Measurements from ENCODE around the gene CAMTA2. TPM values are rescaled to one million over a fixed set of nuclear protein-coding genes. Genes with fewer than 3 reads are reported as not detected.

The CAMTA2 gene
- total RNA-seq, 2 donors from 2014 or later: 13.6 to 24.8 TPM

GRCh38 chr17:4965311-4965986 is 22.0 kb downstream of the CAMTA2 start:
- Mint-ChIP-seq H3K4me3 (no peak overlapping the region), H3K36me3 (ENCODE audit: low read depth) (peaks cover 29% of the 10 kb centered on the region), H3K9me3 (peaks cover 12% of the 10 kb centered on the region), H3K27ac (peak overlapping the region; percentile 55), H3K4me1 (peaks cover 21% of the 10 kb centered on the region), H3K27me3 (ENCODE audit: insufficient read depth) (no peaks in the 10 kb centered on the region)
- Histone ChIP-seq H3K4me3 (ENCODE audit: low read length) (no peak overlapping the region), H3K9me3 (ENCODE audit: control insufficient read depth, low read length) (peaks cover 5% of the 10 kb centered on the region), H3K27ac (ENCODE audit: low read depth, low read length) (no peak overlapping the region), H3K4me1 (ENCODE audit: control insufficient read depth, insufficient read depth, low read length) (peaks cover 6% of the 10 kb centered on the region), H3K36me3 (ENCODE audit: control insufficient read depth, insufficient read depth, low read length) (peaks cover 34% of the 10 kb centered on the region), H3K27me3 (ENCODE audit: control insufficient read depth, insufficient read depth, low read length, poor library complexity, severe bottlenecking) (no peaks in the 10 kb centered on the region), H3K9ac (ENCODE audit: extremely low read depth, low read length, poor library complexity, severe bottlenecking) (no peak overlapping the region)
- 95 to 96% methylated on average over 8 to 12 of the region's 15 CpGs for WGBS, 2 experiments (ENCODE audit: insufficient coverage in 1 of 2, insufficient read length in 1 of 2)
- no peak for TF ChIP-seq CTCF (conservative IDR thresholded peaks at IDR 0.05)
- DNase-seq: no peak

GRCh38 chr17:4960279-4960922 is 27.1 kb downstream of the CAMTA2 start:
- H3K4me3 ChIP-seq (ENCODE audit: low read length): no peak overlapping the region
- no peak overlapping the region for H3K9ac ChIP-seq (ENCODE audit: extremely low read depth, low read length, poor library complexity, severe bottlenecking)
- Mint-ChIP-seq H3K9me3 (peaks cover 3% of the 10 kb centered on the region), H3K27me3 (ENCODE audit: insufficient read depth) (no peaks in the 10 kb centered on the region), H3K27ac (no peak overlapping the region), H3K4me3 (no peak overlapping the region), H3K4me1 (peaks cover 11% of the 10 kb centered on the region), H3K36me3 (ENCODE audit: low read depth) (peaks cover 34% of the 10 kb centered on the region)
- 86 to 91% methylated on average over 3 to 9 of the region's 9 CpGs for WGBS, 2 experiments (ENCODE audit: insufficient coverage in 1 of 2, insufficient read length in 1 of 2)
- TF ChIP-seq CTCF (conservative IDR thresholded peaks at IDR 0.05): no peak
- H3K27ac ChIP-seq (ENCODE audit: low read depth, low read length): peak overlapping the region; percentile 29
- H3K4me1 ChIP-seq (ENCODE audit: control insufficient read depth, insufficient read depth, low read length): no peaks in the 10 kb centered on the region
- peaks cover 11% of the 10 kb centered on the region for H3K36me3 ChIP-seq (ENCODE audit: control insufficient read depth, insufficient read depth, low read length)
- H3K27me3 ChIP-seq (ENCODE audit: control insufficient read depth, insufficient read depth, low read length, poor library complexity, severe bottlenecking): no peaks in the 10 kb centered on the region
- H3K9me3 ChIP-seq (ENCODE audit: control insufficient read depth, low read length): peaks cover 4% of the 10 kb centered on the region
- peak; percentile 68 for DNase-seq

DNA sequence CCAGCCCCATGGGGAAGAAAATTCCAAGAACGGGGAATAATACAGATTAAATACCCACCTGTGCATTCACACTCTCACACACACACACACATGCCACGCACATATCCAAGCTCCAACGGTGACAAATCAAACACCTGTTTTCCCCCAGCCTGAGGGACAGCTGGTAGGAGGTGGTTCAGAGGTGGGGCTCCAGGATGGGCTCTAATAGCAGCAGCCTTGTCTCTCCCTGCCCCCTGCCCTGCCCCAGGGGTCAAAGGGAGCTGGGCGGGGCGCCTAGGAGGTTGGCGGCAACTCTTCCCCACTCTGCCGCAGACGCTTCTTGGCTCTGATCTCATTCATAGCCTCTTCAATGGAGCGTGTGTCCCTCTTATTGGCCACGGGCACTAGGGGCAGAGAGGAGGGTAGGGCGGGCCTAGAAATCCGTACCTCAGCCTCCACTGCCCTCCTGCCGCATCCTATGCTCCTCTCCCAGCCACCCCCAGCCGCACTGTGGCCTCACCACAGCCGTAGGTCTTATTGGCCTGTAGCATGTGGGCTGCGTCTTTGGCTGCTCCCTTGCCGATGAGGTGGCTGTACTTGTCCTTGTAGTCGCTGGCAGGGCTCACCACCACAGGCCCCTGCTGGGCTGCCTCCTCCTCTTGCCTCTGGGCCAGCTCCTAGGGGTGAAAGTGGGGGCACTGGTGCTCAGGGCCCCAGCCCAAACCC is 28.1 kb downstream of the CAMTA2 start:
- peak; percentile 63 for DNase-seq
- no peak overlapping the region for H3K4me3 ChIP-seq (ENCODE audit: low read length)
- H3K4me3 Mint-ChIP-seq: no peak overlapping the region
- H3K27ac Mint-ChIP-seq: no peak overlapping the region
- H3K4me1 Mint-ChIP-seq: peaks cover 11% of the 10 kb centered on the region
- H3K36me3 Mint-ChIP-seq (ENCODE audit: low read depth): peaks cover 28% of the 10 kb centered on the region
- WGBS, 2 experiments (ENCODE audit: insufficient coverage in 1 of 2, insufficient read length in 1 of 2): 94 to 95% methylated on average over 12 to 17 of the region's 18 CpGs
- TF ChIP-seq CTCF (conservative IDR thresholded peaks at IDR 0.05): no peak
- no peak overlapping the region for H3K9ac ChIP-seq (ENCODE audit: extremely low read depth, low read length, poor library complexity, severe bottlenecking)
- H3K36me3 ChIP-seq (ENCODE audit: control insufficient read depth, insufficient read depth, low read length): peaks cover 7% of the 10 kb centered on the region
- H3K9me3 ChIP-seq (ENCODE audit: control insufficient read depth, low read length): no peaks in the 10 kb centered on the region
- H3K27me3 Mint-ChIP-seq (ENCODE audit: insufficient read depth): no peaks in the 10 kb centered on the region
- H3K9me3 Mint-ChIP-seq: no peaks in the 10 kb centered on the region
- no peak overlapping the region for H3K27ac ChIP-seq (ENCODE audit: low read depth, low read length)
- no peaks in the 10 kb centered on the region for H3K4me1 ChIP-seq (ENCODE audit: control insufficient read depth, insufficient read depth, low read length)
- H3K27me3 ChIP-seq (ENCODE audit: control insufficient read depth, insufficient read depth, low read length, poor library complexity, severe bottlenecking): no peaks in the 10 kb centered on the region
